OCI-LY1 (cell line): ENCODE data around the gene CCT3.

ENCODE experiments used
- H2AFZ ChIP-seq: fragments of 200-600 bp; sonication (generic), shearing (Covaris generic); 2 replicates; pipeline ENCODE4 v1.6.0; 2014; ENCODE audit warnings: antibody characterized with exemption, mild to moderate bottlenecking, low read length
- H3F3A ChIP-seq: fragments of 200-600 bp; sonication (generic), shearing (Covaris generic); 2 replicates; pipeline ENCODE4 v1.6.0; 2014; ENCODE audit warnings: mild to moderate bottlenecking, antibody characterized with exemption, low read length, moderate library complexity; ENCODE audit not compliant: insufficient read depth
- H3K27ac ChIP-seq: fragments of 200-600 bp; sonication (generic); 2 replicates; pipeline ENCODE4 v1.5.1; 2014; ENCODE audit warnings: low read length, mixed run types, mild to moderate bottlenecking, low read depth; ENCODE audit not compliant: poor library complexity, severe bottlenecking
- H3K27me3 ChIP-seq: fragments of 200-600 bp; sonication (generic); 2 replicates; pipeline ENCODE4 v1.6.0; 2014; ENCODE audit warnings: antibody characterized with exemption, mild to moderate bottlenecking, low read length, moderate library complexity; ENCODE audit not compliant: insufficient read depth
- H3K36me3 ChIP-seq: fragments of 200-600 bp; sonication (generic); 2 replicates; pipeline ENCODE4 v1.6.1; 2014; ENCODE audit warnings: mild to moderate bottlenecking, antibody characterized with exemption, low read length, moderate library complexity, mixed read lengths; ENCODE audit not compliant: insufficient read depth
- H3K4me1 ChIP-seq: fragments of 200-600 bp; sonication (generic); 2 replicates; pipeline ENCODE4 v1.5.1; 2014; ENCODE audit warnings: mild to moderate bottlenecking, low read length, moderate library complexity; ENCODE audit not compliant: insufficient read depth, severe bottlenecking
- H3K4me2 ChIP-seq: fragments of 200-600 bp; sonication (generic), shearing (Covaris generic); 2 replicates; pipeline ENCODE4 v1.6.1; 2014; ENCODE audit warnings: low read length
- H3K4me3 ChIP-seq: fragments of 200-600 bp; sonication (generic); 2 replicates; pipeline ENCODE4 v1.5.1; 2014; ENCODE audit warnings: low read length, low read depth, mild to moderate bottlenecking, mixed read lengths; ENCODE audit not compliant: poor library complexity, severe bottlenecking
- H3K79me2 ChIP-seq: fragments of 200-600 bp; shearing (Covaris generic); 2 replicates; pipeline ENCODE4 v1.6.1; 2016; ENCODE audit warnings: mixed run types, low read length, mixed read lengths; ENCODE audit not compliant: insufficient read depth
- H3K9ac ChIP-seq: fragments of 200-600 bp; sonication (generic), shearing (Covaris generic); 2 replicates; pipeline ENCODE4 v1.6.1; 2014; ENCODE audit warnings: mild to moderate bottlenecking, low read length, mixed read lengths
- H3K9me2 ChIP-seq: fragments of 200-600 bp; sonication (generic), shearing (Covaris generic); 2 replicates; pipeline ENCODE4 v1.6.1; 2014; ENCODE audit warnings: low read depth, mild to moderate bottlenecking, low read length, mixed read lengths
- H3K9me3 ChIP-seq: fragments of 200-600 bp; shearing (Covaris generic); 2 replicates; pipeline ENCODE4 v1.6.1; 2014; ENCODE audit warnings: low read length, mixed read lengths
- H4K20me1 ChIP-seq: fragments of 200-600 bp; sonication (generic), shearing (Covaris generic); 2 replicates; pipeline ENCODE4 v1.6.0; 2016; ENCODE audit warnings: mild to moderate bottlenecking, low read length; ENCODE audit not compliant: insufficient read depth
- EZH2 ChIP-seq: fragments of 200-600 bp; sonication (generic), shearing (Covaris generic); IDR thresholded peaks from 2 replicates; pipeline ENCODE4 v1.8.0; 2017; ENCODE audit warnings: borderline replicate concordance, mixed run types, mild to moderate bottlenecking, antibody characterized with exemption, low read length, moderate library complexity, mixed read lengths
- TF ChIP-seq, protein P1 (sequence below): fragments of 200-600 bp; sonication (generic), shearing (Covaris generic); IDR thresholded peaks from 2 replicates; pipeline ENCODE4 v1.5.1; 2017; ENCODE audit warnings: mild to moderate bottlenecking, antibody characterized with exemption, low read length, moderate library complexity, mixed read lengths

CCT3 gene

DNA sequence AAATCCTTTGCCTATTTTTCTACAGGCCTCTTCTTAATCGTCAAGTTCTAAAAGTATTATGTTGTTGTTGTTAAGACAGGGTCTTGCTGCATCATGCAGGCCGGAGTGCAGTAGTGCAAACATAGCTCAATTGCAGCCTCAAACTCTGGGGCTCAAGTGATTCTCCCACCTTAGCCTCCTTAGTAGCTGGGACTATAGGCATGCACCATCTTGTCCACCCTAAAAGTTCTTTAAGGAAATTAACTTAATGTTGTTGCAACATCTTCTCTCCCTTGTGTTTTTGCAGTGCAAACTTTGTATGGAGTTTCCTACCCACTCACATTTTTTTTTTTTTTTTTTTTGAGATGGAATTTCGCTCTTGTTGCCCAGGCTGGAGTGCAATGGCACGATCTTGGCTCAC lies 34.9 kb downstream of the CCT3 start:
- H3F3A ChIP-seq, result no peaks in the 10 kb centered on the region
- H2AFZ ChIP-seq, result no peak overlapping the region
- H3K4me2 ChIP-seq, result no peak overlapping the region
- no peak overlapping the region for H3K9ac ChIP-seq
- peaks cover 46% of the 10 kb centered on the region for H3K36me3 ChIP-seq
- no peak overlapping the region for H3K27ac ChIP-seq
- no peaks in the 10 kb centered on the region for H3K79me2 ChIP-seq
- no peak overlapping the region for H3K4me3 ChIP-seq
- TF ChIP-seq EZH2, result no peak
- no peaks in the 10 kb centered on the region for H3K9me2 ChIP-seq
- no peaks in the 10 kb centered on the region for H3K9me3 ChIP-seq
- no peaks in the 10 kb centered on the region for H3K4me1 ChIP-seq
- H4K20me1 ChIP-seq, result no peaks in the 10 kb centered on the region
- no peaks in the 10 kb centered on the region for H3K27me3 ChIP-seq

- Histone ChIP-seq H3K9me2 (no peaks in the 10 kb centered on the region), H2AFZ (no peak within 1 kb of the TSS), H3K79me2 (no peaks in the 10 kb centered on the region), H3K4me3 (no peak within 1 kb of the TSS), H3K27ac (no peak within 1 kb of the TSS), H3K36me3 (peaks cover 7% of the 10 kb centered on the region), H3K9ac (no peak within 1 kb of the TSS), H3K4me1 (peaks cover 17% of the 10 kb centered on the region), H4K20me1 (no peaks in the 10 kb centered on the region), H3K4me2 (no peak within 1 kb of the TSS), H3F3A (no peaks in the 10 kb centered on the region), H3K9me3 (no peaks in the 10 kb centered on the region), H3K27me3 (no peaks in the 10 kb centered on the region)
- TF ChIP-seq, protein P1, sequence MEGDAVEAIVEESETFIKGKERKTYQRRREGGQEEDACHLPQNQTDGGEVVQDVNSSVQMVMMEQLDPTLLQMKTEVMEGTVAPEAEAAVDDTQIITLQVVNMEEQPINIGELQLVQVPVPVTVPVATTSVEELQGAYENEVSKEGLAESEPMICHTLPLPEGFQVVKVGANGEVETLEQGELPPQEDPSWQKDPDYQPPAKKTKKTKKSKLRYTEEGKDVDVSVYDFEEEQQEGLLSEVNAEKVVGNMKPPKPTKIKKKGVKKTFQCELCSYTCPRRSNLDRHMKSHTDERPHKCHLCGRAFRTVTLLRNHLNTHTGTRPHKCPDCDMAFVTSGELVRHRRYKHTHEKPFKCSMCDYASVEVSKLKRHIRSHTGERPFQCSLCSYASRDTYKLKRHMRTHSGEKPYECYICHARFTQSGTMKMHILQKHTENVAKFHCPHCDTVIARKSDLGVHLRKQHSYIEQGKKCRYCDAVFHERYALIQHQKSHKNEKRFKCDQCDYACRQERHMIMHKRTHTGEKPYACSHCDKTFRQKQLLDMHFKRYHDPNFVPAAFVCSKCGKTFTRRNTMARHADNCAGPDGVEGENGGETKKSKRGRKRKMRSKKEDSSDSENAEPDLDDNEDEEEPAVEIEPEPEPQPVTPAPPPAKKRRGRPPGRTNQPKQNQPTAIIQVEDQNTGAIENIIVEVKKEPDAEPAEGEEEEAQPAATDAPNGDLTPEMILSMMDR, result no peak
- TF ChIP-seq EZH2, result no peak
Measured at GRCh38 chr1:156298852-156299357, 39.2 kb downstream of the CCT3 start, which contains the start of gene VHLL. TSS of gene VHLL (minus strand) at chr1:156299307. CDS start at chr1:156299189, 118 bp downstream.

GRCh38 chr1:156295391-156295947 lies 42.6 kb downstream of the CCT3 start, which contains the start of gene GLMP:
TSS of gene GLMP (minus strand) at chr1:156295679. CDS start at chr1:156295645, 34 bp downstream.
- Histone ChIP-seq H3K36me3 (no peaks in the 10 kb centered on the region), H3K79me2 (no peaks in the 10 kb centered on the region), H3K27me3 (no peaks in the 10 kb centered on the region), H3K4me1 (peaks cover 23% of the 10 kb centered on the region), H3K9ac (peak within 1 kb of the TSS; percentile 84), H3K4me2 (peak within 1 kb of the TSS; percentile 99), H2AFZ (peak within 1 kb of the TSS; percentile 92), H3K9me2 (no peaks in the 10 kb centered on the region), H3K4me3 (peak within 1 kb of the TSS; percentile 92), H4K20me1 (no peaks in the 10 kb centered on the region), H3K9me3 (no peaks in the 10 kb centered on the region), H3F3A (no peaks in the 10 kb centered on the region), H3K27ac (no peak within 1 kb of the TSS)
- TF ChIP-seq EZH2, result no peak
- TF ChIP-seq, protein P1, result no peak

DNA sequence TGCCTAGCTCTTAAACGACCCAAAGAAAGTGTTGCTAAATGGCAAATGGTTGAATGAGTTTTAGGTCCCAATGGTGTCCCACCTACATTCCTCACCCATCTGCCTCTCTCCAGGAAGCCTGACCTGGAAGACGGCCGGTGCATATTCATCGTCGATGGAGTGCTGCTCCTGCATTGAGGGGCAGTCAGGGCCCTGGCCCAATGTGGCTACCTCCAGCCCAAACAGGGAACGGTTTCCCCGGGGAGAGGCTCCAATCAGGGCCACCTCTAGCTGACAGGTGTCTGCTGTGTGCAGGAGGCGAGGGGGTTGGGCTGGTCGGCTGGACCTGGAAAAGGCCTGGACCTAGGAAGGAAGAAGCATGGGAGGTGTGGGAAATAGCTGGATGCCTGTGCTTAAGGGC lies 44.2 kb downstream of the CCT3 start:
- TF ChIP-seq EZH2, result no peak
- TF ChIP-seq, protein P1, result no peak
- Histone ChIP-seq H3K9ac (no peak overlapping the region), H3K9me2 (no peaks in the 10 kb centered on the region), H3K4me1 (peaks cover 23% of the 10 kb centered on the region), H3K9me3 (no peaks in the 10 kb centered on the region), H3K4me3 (no peak overlapping the region), H3K27ac (no peak overlapping the region), H3K79me2 (no peaks in the 10 kb centered on the region), H3K4me2 (no peak overlapping the region), H4K20me1 (no peaks in the 10 kb centered on the region), H3K36me3 (no peaks in the 10 kb centered on the region), H2AFZ (no peak overlapping the region), H3F3A (no peaks in the 10 kb centered on the region), H3K27me3 (no peaks in the 10 kb centered on the region)
